GM21360 (cell line): ENCODE measurements around the gene COPS2.
"Not testable (repeated sequence)": the region's sequence is repeated elsewhere in the genome, so short reads cannot be mapped to it uniquely, and the experiment has no call there.

Experiments used
- ATAC-seq: cut with Tn5 transposase; IDR thresholded peaks from one replicate; pipeline ENCODE4 v1.9.1; 2021; ENCODE audit warnings: mild to moderate bottlenecking, moderate library complexity; ENCODE audit not compliant: unreplicated experiment

The COPS2 gene

DNA sequence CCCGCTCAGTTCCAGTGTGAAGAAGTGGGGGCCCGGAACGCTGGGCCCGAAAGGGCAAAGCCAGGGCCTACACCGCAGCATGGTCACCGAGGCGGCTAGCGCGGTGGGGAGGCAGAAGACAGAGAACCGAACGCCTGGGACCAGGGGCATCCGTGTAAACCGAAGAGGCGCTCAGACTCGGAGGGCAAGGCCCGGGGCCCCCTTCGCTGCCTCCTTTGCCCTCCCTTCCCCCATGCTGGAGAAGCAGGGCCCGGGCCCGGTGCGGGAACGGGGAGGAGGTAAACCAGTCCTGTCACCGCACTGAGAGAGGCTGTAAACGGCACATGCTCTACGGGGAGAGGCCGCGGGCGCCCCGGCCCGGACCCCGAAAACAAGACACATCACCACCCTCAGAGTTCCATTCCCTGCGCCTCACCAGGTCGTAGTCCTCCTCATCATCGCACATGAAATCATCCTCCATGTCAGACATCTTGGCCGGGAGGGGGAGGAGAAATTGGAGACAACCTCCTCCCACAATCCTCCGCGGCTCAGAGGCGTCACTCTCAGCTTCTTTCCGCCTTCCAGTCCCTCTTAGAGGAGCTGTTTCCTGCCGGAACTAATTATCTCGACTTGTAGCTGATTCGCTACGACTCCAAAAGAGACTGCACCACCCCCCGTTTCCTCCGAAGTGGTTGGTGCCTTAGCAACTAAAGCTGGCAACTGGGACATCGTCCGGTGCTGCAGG lies at the start of gene COPS2:
Gene COPS2, minus strand, starts transcription at position 490 of the 724 bp plus-strand sequence. Its CDS starts 21 bp downstream, at position 469.
- ATAC-seq: peak; percentile 92

DNA sequence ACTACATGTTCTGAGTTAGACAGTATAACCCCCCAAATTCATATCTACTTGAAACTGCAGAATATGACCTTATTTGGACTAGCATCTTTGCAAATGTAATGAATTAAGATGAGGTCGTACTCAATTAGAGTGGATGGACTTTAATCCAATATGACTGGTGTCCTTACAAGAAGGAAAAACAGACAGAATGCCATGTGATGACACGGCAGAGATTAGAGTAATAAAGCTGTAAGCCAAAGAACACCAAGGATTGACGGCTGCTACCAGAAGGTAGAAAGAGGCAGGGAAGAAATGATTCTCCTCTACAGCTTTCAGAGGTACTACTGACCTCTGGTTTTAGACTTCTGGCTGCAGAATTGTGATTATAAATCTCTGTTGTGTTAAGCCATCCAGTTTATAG lies 44.9 kb upstream of the COPS2 start:
- ATAC-seq: no peak

DNA sequence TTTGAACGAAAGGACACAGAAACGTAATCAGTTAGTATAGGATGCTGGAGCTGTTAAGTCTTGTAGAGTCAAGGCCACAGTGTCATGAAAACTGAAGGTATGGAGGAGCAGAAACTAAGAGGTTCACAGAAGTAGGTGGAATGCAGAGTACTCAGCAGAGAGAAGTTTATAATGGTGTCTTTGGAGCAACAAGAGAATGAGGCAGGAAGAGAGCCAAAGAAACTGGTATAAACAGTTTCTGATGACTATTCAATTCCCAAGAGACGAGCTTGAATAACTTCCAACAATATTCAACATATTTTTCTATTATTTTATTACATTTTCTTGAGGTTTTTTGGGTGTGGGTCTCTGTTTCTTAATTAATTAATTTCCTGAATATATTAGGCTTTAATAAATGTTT lies 44.3 kb upstream of the COPS2 start:
- no peak for ATAC-seq

DNA sequence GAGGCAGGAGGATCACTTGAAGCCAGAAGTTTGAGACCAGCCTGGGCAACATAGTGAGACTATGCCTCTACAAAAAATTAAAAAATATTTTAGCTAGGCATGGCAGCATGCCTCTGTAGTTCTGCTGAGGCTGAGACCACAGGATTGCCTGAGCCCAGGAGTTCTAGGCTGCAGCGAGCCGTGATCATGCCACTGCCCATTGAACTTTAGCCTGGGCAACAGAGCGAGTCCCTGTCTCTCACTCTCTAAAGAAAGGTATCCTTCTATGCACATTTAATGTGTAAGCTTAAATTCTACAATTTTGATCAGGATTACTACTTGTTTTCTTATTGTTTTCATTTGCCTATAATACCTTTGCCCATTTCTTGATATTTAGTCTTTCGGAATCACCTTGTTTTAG lies 41.5 kb upstream of the COPS2 start:
- no peak for ATAC-seq

DNA sequence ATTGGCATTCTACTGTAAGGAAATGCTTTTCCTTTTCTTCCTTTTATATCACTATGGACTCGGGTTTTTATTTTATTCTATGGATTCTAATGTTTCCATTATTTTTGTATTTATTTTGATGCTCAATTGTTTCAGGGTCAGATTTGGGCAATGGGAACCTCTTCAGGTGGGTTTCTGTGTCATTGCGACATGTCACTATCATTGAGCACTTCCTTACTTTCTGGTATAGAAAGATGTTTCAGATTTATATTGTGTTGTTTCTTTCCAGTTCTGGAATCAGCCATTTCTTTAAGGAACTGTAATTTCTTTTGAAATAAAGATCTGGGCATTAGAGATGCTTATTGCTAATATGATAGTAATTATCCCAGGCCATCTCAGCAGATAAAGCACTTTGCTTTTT lies 36.5 kb upstream of the COPS2 start:
- ATAC-seq: no peak

DNA sequence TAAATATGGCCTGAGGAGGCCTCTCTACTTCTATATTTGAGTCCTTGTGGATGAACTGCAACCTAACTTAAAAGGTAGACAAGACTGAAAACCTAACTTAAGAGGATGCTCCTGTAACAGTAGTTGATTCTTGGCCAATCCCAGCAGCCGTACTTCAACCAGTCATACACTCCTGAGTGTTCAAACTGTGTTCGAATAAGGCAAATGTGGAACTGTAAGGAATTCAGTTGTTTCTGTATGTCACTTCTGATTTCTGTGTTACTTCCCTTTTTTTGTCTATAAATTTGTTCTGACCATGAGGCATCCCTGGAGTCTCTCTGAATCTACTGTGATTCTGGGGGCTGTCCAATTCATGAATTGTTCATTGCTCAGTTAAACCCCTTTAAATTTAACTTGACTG lies 35.2 kb upstream of the COPS2 start:
- ATAC-seq: no peak

DNA sequence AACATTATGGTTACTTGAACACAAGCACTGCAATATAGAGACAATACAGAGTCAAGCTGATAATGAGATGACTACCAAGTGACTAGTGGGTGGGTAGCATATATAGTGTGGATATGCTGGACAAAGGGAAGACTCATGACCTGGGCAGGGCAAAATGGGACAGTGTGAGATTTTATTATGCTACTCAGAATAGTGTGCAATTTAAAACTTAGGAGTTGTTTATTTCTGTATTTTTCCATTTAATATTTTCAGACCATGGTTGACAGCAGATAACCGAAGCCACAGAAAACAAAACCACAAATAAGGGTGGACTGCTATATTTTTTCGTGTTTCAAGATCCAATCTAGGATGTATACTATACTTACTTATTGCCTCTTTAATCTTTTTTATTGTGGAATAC lies 34.2 kb upstream of the COPS2 start:
- no peak for ATAC-seq

DNA sequence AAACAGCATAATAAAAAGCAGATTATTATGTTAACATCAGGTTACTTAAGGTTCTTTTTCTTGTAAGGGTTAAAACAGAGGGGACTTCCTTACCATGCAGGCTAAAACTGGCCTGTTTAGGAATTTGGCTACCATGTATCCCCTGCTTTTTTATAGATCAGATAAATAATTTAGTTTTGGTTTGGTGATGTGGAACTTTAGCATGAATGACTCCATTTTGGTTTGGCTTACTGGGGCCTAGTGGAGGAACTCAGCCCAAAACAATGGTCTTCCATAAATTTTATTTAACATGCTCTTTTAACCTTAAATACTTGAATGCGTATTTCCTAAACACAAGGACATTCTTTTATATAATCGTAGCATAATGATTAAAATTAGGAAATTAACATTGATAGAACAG lies 33.5 kb upstream of the COPS2 start:
- ATAC-seq: no peak

DNA sequence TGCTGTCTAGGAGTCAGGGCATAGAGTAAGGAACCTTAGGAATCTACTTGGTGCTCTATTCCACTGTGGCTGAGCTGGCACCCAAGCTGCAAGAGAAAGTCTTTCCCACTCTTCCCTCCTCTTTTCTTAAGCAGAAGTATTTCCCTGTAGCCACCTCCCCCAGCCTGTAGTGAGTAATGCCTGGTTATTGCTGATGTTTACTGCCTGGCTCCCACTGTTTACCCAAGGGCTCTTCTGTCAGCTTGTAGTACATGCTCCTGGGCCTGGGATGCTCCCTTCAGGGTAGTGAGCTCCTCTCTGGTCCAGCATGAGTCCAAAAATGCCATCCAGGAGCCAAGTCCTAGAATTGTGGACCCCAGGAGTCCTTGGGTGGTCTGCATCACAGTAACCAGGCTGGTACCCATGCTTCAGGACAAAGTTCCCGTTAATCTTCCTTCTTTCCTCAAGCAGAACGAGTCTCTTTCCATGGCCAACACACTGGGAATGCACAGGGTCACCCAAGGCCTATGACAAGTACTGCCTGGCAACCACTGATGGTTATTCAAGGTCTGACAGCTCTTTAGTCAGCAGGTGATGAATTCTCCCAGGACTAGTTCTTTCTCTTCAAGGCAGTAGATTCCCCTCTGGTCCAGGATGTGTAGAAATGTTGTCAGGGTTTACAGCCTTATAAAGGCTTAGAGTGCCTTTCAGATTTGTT lies 32.3 kb upstream of the COPS2 start:
- no peak for ATAC-seq

DNA sequence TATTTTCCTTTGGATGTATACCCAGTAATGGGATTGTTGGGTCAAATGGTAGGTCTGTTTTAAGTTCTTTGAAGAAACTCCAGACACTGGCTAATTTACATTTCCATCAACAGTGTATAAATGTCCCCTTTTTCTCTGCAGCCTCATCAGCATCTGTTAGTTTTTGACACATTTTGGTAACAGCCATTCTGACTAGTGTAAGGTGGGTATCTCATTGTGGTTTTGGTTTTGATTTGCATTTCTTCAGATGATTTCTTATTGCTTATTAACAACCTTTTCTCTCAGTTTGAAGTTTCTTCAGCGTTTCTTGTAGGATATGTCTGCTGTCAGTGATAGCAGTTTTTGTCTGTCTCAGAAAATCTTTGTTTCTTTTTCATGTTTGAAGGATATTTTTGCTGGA lies 30.1 kb upstream of the COPS2 start:
- ATAC-seq: no peak

DNA sequence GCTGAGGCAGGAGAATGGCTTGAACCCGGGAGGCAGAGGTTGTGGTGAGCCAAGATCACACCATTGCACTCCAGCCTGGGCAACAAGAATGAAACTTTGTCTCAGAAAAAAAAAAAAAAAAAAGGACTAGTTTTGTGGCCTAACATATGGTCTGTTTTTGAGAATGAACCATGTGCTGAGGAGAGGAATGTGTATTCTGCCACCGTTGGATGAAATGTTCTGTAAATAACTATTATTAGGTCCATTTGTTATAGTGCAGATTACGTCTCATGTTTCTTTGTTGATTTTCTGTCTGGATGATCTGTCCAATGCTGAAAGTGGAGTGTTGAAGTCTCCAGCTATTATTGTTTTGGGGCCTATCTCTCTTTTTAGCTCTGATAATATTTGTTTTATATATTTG lies 28.3 kb upstream of the COPS2 start:
- ATAC-seq: not testable (repeated sequence)

DNA sequence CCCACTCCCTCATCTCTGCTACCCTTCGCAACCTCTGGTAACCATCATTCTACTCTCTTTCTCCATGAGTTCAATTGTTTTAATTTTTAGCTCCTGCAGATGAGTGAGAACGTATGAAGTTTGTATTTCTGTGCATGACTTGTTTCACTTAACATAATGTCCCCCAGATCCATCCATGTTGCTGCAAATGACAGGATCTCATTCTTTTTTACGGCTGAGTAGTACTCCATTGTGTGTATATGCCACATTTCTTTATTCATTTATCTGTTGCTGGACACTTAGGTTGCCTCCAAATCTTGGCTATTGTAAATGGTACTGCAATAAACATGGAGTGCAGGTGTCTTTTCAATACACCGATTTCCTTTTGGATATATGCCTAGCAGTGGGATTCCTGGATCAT lies 26.7 kb upstream of the COPS2 start:
- no peak for ATAC-seq

DNA sequence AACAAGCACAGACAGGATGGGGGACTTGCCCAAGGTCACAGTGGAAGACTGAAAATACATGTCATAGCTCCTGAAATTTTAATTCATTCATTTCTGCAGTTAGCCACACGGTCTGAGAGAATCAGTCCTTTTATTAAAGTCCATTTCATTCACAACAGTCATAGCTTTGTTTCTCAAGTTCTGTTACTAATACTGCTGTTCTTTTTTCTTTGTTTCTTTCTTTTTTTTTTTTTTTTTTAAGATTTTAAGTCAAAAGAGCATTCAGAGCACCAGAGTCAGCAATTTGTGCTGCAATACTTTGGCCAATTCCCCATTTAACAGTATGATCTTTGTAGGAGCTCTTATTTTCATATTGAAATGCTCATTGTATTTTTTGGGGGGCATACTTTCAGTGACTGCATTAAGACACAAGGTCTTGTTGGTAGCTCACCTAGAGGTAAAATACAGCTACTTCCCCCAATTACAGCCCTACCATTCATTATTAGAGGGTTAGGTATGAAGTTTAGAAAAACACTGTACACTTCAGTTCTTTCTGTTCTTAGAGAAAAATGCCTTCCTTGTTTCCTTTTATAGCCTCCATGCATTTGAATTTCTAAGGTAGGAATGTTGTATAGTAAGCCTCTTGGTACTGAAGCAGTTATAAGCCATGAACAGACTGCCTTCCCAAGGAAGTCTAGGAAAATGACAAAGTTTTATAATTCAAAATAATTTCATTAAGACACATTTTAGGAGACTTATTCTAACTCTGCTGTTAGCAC lies 24.2 kb upstream of the COPS2 start:
- no peak for ATAC-seq

DNA sequence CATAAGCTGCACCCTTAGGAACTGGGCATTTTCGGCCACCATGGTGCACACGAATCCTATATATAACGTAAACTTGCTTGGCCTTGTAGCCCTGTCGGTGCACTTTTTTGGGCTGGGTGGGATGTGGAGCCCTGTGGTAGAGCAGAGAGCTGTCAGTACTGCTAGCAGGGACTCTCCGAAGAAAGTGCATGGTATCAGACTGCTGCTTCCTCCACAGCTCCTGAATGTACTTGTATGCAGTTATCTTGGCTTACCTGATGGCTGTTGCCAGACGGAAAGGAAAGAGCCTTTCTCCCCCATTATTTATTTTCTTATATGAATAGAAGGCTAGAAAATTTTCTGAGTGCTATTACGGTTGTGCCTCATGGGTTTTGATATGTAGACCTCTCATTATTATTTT lies 23.1 kb upstream of the COPS2 start:
- ATAC-seq: no peak

DNA sequence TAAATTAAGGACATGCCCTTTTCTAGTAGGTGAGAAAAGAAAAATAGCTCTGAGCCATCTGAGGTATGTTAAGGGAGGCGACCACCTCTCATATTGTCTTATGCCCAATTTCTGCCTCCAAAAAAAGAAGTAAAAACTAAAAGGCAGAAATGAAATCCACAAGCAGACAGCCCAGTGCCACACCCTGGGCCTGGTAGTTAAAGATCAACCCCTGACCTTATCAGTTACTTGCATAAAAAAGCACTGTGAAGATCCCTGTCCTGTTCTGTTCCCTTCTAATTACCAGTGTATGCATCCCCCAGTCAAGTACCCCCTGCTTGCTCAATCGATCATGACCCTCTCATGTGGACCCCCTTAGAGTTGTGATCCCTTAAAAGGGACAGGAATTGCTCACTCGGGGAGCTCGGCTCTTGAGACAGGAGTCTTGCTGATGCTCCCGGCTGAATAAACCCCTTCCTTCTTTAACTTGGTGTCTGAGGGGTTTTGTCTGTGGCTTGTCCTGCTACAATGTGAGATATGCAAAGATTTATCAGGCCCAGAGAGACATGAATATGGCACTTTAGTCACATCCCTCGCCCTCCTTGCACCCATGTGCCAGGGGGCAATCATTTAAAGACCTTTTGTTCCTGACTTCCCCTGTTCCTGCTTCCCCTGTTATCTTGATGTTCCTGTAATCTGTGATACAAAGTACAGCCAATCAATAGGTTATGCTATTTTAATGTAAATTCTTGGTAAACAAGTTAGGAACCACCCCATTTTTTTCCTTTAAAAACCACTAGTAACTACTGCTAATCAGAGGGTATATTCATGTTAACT lies 20.4 kb upstream of the COPS2 start:
- not testable (repeated sequence) for ATAC-seq

DNA sequence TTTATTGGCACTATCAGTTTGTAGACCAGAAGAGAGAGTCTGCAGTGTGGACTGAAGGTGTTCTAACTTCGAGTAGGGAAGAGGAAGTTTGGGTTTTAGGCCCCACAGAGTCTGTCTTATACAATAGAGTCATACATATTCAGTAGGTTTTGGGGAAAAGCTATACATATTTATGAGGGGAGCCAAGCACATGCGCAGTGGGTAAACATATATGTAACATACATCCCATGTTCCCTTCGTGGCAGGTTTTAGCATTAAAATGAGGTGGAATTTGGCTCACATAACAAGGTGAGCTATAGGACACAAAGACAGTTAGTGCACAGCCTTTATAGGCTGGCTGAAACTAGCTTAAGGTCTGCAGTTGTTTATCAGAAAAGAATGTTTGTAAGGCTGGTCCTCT lies 19.5 kb upstream of the COPS2 start:
- no peak for ATAC-seq

DNA sequence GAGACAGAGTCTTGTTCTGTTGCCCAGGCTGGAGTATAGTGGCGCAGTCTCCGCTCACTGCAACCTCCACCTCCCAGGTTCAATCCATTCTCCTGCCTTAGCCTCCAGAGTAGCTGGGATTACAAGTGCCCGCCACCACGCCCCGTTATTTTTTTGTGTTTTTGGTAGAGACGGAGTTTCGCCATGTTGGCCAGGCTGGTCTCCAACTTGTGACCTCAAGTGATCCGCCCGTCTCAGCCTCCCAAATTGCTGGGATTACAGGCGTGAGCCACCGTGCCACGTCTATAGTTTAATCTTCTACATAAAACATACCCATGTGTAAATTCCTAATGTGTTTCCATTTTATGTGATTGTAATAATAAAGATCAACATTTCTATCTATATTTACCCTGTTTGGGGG lies 16.4 kb upstream of the COPS2 start:
- ATAC-seq: no peak

DNA sequence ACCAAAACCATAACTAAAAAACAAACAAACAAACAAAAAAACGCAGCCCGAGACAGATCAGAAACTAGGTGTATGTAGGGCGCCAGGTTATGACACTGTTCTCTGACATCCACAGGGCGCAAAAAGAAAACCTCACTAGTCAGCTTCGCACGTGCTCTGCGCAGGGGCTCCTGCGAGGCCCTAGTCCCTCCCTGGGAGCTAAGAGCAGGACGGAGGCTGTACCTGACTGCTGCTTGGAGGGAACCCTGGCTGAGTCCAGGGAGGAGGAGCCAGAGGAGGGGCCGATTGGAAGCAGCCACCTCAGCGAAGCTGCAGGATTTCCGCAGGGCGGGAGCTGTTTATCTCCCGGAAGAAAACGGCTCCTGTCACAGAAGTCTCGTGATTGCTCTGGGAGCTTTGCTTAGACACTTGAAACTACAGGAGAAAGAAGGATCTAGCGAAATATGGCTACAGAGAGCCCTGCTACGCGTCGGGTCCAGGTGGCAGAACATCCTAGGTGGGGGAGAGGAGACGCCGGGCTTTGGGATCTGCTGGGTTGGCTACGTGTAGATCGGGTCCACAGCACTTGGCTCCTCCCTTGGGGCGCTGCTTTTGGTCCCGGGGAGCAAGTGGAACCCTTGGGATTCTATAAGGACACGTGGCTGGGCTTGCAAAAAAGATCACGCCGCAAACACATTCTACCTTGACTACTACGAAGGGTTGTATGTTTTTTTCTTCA lies 14.6 kb upstream of the COPS2 start, which contains the start of gene GALK2:
Gene GALK2, plus strand, starts transcription at position 368 of the 718 bp plus-strand sequence. Its CDS starts 76 bp downstream, at position 444.
- peak; percentile 96 for ATAC-seq

DNA sequence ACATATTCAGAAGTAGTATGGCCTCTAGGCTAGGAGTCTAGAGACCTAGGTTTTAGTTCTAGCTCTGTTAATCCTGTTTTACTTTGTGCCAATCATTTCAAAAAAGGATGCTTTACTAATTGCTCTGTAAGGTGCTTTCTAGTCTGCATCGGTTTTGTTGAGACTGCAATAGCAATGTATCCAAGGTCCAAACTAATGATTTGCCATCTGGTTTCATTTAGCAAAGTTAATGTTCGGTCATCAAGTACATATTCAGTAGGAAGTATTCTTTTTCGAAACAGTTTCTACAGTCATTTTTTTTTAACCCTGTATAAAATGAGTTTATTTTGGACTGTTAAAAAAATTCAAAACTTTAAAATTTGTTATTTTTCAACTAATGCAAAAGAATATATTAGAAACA lies 12.6 kb upstream of the COPS2 start:
- no peak for ATAC-seq

DNA sequence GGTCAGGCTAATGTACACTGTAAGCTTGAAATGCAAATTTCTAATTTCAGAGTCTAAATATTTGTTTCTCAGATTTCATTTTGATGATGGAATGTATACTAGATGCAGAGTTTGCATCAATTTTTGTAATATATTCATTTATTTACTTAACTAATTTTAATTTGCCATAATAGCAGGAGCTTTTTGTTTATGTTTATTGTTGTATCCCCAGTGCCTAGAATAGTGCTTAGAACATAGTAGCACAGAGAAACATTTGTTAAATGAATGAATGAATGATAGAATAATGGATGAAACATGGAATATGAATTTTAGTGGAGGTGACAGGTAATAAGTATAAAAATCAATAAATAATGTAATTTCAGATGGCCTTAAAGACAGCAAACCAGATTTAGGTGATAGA lies 9.5 kb upstream of the COPS2 start:
- ATAC-seq: no peak
